ACHN (cell line): Measurements from ENCODE around the gene PRKAG3.

Experiments used
- DNase-seq: peaks from one replicate; pipeline ENCODE4 v3.0.0-alpha.2; 2015
- in situ Hi-C: cut with HindIII; loops from 2 replicates; pipeline ENCODE4 v1.10.0; 2017; ENCODE audit warnings: low sequenced_read_pairs, low pct_ligation_motif_present, low pct_unique_long_range_greater_than_20kb

Gene PRKAG3

GRCh38 chr2:218831378-218831990 is at the start of gene PRKAG3:
Gene PRKAG3, minus strand, starts transcription at chr2:218831803.
- in situ Hi-C loops = no loop called here
- DNase-seq = no peak

GRCh38 chr2:218880859-218881594 is 49.4 kb upstream of the PRKAG3 start:
- no peak for DNase-seq
- in situ Hi-C loops = no loop called here

- DNase-seq = no peak
- in situ Hi-C loops = no loop called here
Measured at GRCh38 chr2:218880102-218880858, 48.7 kb upstream of the PRKAG3 start, which contains the start of gene WNT10A. Gene WNT10A, plus strand, starts transcription at chr2:218880852. Its CDS starts 144 bp downstream, at chr2:218880996.

GRCh38 chr2:218879776-218880101 is 48.1 kb upstream of the PRKAG3 start:
- in situ Hi-C loops = no loop called here

GRCh38 chr2:218878926-218879761 is 47.5 kb upstream of the PRKAG3 start:
- no peak for DNase-seq
- in situ Hi-C loops = no loop called here

More at GRCh38 chr2:218879776-218880101, 48.1 kb upstream of the PRKAG3 start:
- DNase-seq = no peak

- no peak for DNase-seq
- in situ Hi-C loops = no loop called here
Measured at GRCh38 chr2:218878486-218878885, 46.9 kb upstream of the PRKAG3 start.

GRCh38 chr2:218877891-218878290 is 46.3 kb upstream of the PRKAG3 start:
- no peak for DNase-seq
- in situ Hi-C loops = no loop called here

- in situ Hi-C loops = no loop called here
- no peak for DNase-seq
Measured at GRCh38 chr2:218877331-218877730, 45.7 kb upstream of the PRKAG3 start.

GRCh38 chr2:218876562-218877219 is 45.1 kb upstream of the PRKAG3 start:
- in situ Hi-C loops = no loop called here
- peak; percentile 68 for DNase-seq

- in situ Hi-C loops = no loop called here
- DNase-seq = no peak
Measured at GRCh38 chr2:218875692-218876246, 44.2 kb upstream of the PRKAG3 start.

GRCh38 chr2:218873359-218874194 is 42.0 kb upstream of the PRKAG3 start:
- DNase-seq = no peak
- in situ Hi-C loops = no loop called here

GRCh38 chr2:218872645-218873358 is 41.2 kb upstream of the PRKAG3 start:
- DNase-seq = no peak
- in situ Hi-C loops = no loop called here

- in situ Hi-C loops = no loop called here
- DNase-seq = no peak
Measured at GRCh38 chr2:218871345-218872302, 40.0 kb upstream of the PRKAG3 start.

GRCh38 chr2:218870984-218871344 is 39.4 kb upstream of the PRKAG3 start:
- no peak for DNase-seq
- in situ Hi-C loops = no loop called here

GRCh38 chr2:218869064-218869463 is 37.5 kb upstream of the PRKAG3 start:
- in situ Hi-C loops = no loop called here

GRCh38 chr2:218867900-218868299 is 36.3 kb upstream of the PRKAG3 start:
- in situ Hi-C loops = no loop called here
- DNase-seq = no peak

More at GRCh38 chr2:218869064-218869463, 37.5 kb upstream of the PRKAG3 start:
- no peak for DNase-seq
